ES-I3 (cell line): ENCODE results near the gene TIGD4.
"Not testable (repeated sequence)": the region's sequence is repeated elsewhere in the genome, so short reads cannot be mapped to it uniquely, and the experiment has no call there.

Experiments used
- H3K36me3 ChIP-seq: 2 replicates; pipeline ENCODE4 v1.6.1; 2013; ENCODE audit warnings: mild to moderate bottlenecking, low read length, control low read depth, moderate library complexity; ENCODE audit not compliant: insufficient read depth
- H3K4me1 ChIP-seq: 2 replicates; pipeline ENCODE4 v1.6.1; 2013; ENCODE audit warnings: mild to moderate bottlenecking, control low read depth, low read length; ENCODE audit not compliant: insufficient read depth
- H3K9ac ChIP-seq: 2 replicates; pipeline ENCODE4 v1.6.1; 2013; ENCODE audit warnings: low read depth, mild to moderate bottlenecking, low read length, moderate library complexity
- H3K9me3 ChIP-seq: 2 replicates; pipeline ENCODE4 v1.6.1; 2013; ENCODE audit warnings: mild to moderate bottlenecking, low read length, moderate library complexity; ENCODE audit not compliant: control insufficient read depth, insufficient read depth

Gene TIGD4

GRCh38 chr4:152771741-152772533 is 7.6 kb downstream of the TIGD4 start:
- Histone ChIP-seq H3K4me1 (no peaks in the 10 kb centered on the region), H3K9ac (no peak overlapping the region), H3K9me3 (no peaks in the 10 kb centered on the region), H3K36me3 (no peaks in the 10 kb centered on the region)

DNA sequence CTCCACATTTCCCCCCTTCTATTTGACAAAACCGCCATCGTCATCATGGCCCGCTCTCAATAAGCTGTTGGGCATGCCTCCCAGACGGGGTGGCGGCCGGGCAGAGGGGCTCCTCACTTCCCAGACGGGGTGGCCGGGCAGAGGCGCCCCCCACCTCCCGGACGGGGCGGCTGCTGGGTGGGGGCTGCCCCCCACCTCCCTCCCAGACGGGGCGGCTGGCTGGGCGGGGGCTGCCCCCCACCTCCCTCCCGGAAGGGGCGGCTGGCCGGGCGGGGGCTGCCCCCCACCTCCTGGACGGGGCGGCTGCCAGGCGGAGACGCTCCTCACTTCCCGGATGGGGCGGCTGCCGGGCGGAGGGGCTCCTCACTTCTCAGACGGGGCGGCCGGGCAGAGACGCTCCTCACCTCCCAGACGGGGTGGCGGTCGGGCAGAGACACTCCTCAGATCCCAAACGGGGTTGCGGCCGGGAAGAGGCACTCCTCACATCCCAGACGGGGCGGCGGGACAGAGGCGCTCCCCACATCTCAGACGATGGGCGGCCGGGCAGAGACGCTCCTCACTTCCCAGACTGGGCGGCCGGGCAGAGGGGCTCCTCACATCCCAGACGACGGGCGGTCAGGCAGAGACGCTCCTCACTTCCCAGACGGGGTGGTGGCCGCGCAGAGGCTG is 14.3 kb downstream of the TIGD4 start:
- not testable (repeated sequence) for H3K4me1 ChIP-seq, H3K9ac ChIP-seq, H3K9me3 ChIP-seq, H3K36me3 ChIP-seq

- H3K9ac ChIP-seq: no peak overlapping the region
- H3K9me3 ChIP-seq: no peaks in the 10 kb centered on the region
- H3K36me3 ChIP-seq: no peaks in the 10 kb centered on the region
- H3K4me1 ChIP-seq: no peaks in the 10 kb centered on the region; the same call in 1 of the 2 replicates
These were observed 15.7 kb downstream of the TIGD4 start for GRCh38 chr4:152763796-152764195.

- Histone ChIP-seq H3K9ac (no peak overlapping the region), H3K9me3 (peaks cover 4% of the 10 kb centered on the region; the same call in 1 of the 2 replicates), H3K4me1 (no peaks in the 10 kb centered on the region), H3K36me3 (no peaks in the 10 kb centered on the region)
These were observed 30.9 kb downstream of the TIGD4 start for GRCh38 chr4:152748619-152749018.

DNA sequence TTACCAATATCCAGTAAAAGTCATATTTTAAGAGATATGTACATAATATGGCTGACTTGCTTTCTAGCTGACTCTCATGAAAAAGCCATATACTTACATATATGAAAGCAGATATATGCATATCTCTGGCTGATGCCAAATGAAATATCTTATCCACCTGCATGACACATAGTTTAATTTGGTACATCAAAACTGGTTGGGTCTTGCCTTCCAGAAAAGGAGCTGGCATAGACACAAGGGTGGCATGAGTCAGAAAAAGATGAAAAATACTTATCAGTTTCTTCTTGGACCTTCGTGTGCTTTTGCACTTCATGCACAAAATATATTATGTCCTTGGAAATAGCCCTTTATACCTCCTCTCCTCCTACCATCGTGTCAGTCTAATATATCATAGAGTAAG is 32.1 kb downstream of the TIGD4 start:
- Histone ChIP-seq H3K9ac (no peak overlapping the region), H3K4me1 (no peaks in the 10 kb centered on the region), H3K9me3 (peaks cover 4% of the 10 kb centered on the region; the same call in 1 of the 2 replicates), H3K36me3 (no peaks in the 10 kb centered on the region)

GRCh38 chr4:152738827-152739226 is 40.7 kb downstream of the TIGD4 start:
- H3K9me3 ChIP-seq: no peaks in the 10 kb centered on the region

DNA sequence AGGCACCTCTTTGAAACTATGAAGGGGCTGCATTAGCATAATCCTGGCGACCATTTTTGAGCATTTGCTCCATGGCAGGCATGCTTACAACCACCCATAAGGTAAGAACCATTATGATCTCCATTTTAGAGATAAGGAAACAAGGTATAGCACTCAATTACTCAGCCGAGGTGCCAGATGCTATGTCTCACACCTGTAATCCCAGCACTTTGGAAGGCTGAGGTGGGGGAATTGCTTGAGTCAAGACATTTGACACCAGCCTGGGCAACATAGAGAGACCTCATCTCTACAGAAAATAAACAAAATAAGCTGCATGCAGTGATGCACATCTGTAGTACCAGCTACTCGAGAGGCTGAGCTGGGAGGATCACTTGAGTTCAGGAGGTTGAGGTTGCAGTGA is 43.6 kb downstream of the TIGD4 start:
- H3K4me1 ChIP-seq: peaks cover 9% of the 10 kb centered on the region
- H3K36me3 ChIP-seq: no peaks in the 10 kb centered on the region
- H3K9me3 ChIP-seq: no peaks in the 10 kb centered on the region
- H3K9ac ChIP-seq: no peak overlapping the region

More at GRCh38 chr4:152738827-152739226, 40.7 kb downstream of the TIGD4 start:
- Histone ChIP-seq H3K9ac (no peak overlapping the region), H3K36me3 (no peaks in the 10 kb centered on the region), H3K4me1 (peaks cover 9% of the 10 kb centered on the region)

DNA sequence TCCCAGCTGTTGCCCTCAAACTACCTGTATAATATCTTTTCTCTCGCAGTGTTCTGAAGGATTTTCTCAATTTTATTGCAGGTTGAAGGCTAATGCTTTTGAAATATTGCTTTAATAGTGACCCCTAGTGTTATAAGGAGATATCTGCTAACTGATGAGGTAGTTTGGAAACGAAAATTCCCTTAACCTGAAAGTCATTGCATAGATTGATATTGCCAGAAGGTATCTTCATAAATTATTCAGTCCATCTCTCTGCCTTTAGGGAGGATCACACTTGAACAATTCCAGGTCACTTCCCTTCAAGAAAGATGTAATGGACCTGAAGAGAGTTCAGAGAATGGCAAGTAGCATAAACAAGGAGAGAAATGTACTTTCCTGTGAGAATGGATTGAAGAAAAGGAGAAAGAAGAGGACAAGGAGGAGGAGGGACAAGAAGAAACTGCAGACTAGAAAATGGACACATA is 44.1 kb downstream of the TIGD4 start:
- Histone ChIP-seq H3K4me1 (peaks cover 9% of the 10 kb centered on the region), H3K36me3 (no peaks in the 10 kb centered on the region)

GRCh38 chr4:152734699-152735050 is 44.9 kb downstream of the TIGD4 start:
- H3K9ac ChIP-seq: no peak overlapping the region
- H3K36me3 ChIP-seq: no peaks in the 10 kb centered on the region
- H3K9me3 ChIP-seq: no peaks in the 10 kb centered on the region
- peaks cover 9% of the 10 kb centered on the region for H3K4me1 ChIP-seq

More for the DNA sequence above, 44.1 kb downstream of the TIGD4 start:
- Histone ChIP-seq H3K9ac (no peak overlapping the region), H3K9me3 (no peaks in the 10 kb centered on the region)

DNA sequence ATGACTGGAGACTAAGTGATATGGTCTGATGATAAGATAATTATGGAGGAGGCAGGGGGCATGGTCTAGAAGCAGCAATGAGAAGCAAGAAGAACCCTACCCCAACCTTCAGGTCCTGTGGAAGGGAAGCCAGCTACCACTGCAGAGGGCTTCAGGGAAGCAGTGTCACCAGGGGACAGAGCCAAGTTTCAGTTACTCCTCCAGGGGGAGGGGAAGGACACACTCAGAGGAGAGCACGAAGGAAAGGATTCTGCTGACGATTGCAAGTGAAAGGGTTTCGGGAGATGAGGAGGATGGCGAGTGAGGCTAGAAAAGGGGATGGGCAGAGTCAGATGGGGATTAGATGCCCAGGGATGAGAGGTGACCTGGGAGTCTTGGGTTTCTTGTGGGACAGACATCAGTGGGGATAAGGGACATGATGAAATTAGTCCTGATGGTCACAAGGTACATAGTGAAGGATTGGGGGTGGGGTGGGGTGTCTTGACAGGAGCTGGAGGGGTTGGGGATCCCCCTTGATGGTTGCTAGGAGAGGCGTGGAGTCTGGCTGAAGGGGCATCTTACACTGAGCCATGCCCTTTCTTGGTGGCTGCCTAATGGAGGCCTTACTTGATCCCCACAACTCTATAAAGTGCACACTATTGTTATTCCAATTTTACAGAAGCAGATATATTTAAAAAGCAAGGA is 45.4 kb downstream of the TIGD4 start:
- Histone ChIP-seq H3K9ac (no peak overlapping the region), H3K36me3 (no peaks in the 10 kb centered on the region), H3K4me1 (peaks cover 9% of the 10 kb centered on the region), H3K9me3 (no peaks in the 10 kb centered on the region)

GRCh38 chr4:152731997-152732396 is 47.5 kb downstream of the TIGD4 start:
- no peaks in the 10 kb centered on the region for H3K36me3 ChIP-seq
- H3K4me1 ChIP-seq: no peaks in the 10 kb centered on the region; the same call in 1 of the 2 replicates
- no peaks in the 10 kb centered on the region for H3K9me3 ChIP-seq
- H3K9ac ChIP-seq: no peak overlapping the region

DNA sequence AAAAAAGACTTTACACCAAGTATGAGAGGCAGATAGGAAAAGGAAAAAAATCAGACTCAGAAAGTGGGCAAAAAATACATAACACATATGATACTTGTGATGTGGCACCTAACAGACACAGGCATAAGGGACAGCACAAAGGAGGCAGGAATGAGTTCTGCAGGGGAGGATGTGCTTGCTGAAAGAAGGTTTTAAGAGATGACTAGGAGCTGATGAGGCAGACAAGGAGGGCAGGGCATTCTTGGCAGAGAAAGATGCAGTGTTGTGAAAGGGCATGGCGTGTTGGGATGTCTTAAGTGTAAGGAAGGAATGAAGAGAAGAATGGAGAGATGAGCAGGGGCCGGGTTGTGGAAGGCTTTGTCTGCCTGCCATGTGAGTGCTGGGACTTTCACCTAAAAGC is 50.1 kb downstream of the TIGD4 start:
- no peaks in the 10 kb centered on the region for H3K36me3 ChIP-seq
- H3K4me1 ChIP-seq: no peaks in the 10 kb centered on the region; the same call in 1 of the 2 replicates
- no peaks in the 10 kb centered on the region for H3K9me3 ChIP-seq
- no peak overlapping the region for H3K9ac ChIP-seq

DNA sequence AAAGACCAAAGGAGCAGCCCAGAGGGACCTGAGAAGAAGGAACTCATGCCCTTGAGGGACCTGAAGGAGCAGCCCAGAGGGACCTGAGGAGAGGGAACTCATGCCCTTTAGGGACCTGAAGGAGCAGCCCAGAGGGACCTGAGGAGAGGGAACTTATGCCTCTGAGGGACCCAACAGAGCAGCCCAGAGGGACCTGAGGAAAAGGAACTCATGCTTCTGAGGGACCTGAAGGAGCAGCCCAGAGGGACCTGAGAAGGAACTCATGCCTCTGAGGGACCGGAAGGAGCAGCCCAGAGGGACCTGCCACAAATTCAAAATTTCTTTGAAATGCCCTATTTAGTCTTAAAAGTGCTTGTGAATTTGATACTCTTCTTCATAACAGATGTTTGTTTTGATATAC is 51.2 kb downstream of the TIGD4 start:
- H3K9me3 ChIP-seq: no peaks in the 10 kb centered on the region
- no peaks in the 10 kb centered on the region for H3K4me1 ChIP-seq
- H3K36me3 ChIP-seq: no peaks in the 10 kb centered on the region
- no peak overlapping the region for H3K9ac ChIP-seq

DNA sequence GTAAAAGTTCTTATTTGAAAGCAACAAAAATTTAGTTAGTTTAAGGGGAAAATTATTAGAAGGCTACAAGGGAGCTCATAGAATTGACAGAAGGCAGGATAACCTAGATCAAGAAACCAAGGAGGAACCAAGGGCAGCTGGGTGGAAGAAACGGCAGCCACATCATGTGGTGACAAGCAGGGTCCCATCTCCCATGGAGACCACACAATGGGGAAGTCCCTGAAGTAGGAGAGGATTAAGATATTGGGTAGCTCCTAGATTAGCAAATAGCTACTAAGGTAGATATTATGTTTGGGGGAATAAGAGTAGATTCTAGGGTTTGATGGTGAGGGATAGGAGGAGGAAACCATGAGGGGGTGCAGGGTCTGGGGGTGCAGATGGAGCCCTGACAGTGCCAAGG is 51.7 kb downstream of the TIGD4 start:
- Histone ChIP-seq H3K36me3 (no peaks in the 10 kb centered on the region), H3K4me1 (no peaks in the 10 kb centered on the region), H3K9ac (no peak overlapping the region)

More for the DNA sequence above, 51.7 kb downstream of the TIGD4 start:
- no peaks in the 10 kb centered on the region for H3K9me3 ChIP-seq
